H9 (cell line): ENCODE data around the gene SLF1. TPM values are rescaled to one million over a fixed set of nuclear protein-coding genes. Genes with fewer than 3 reads are reported as not detected.

ENCODE experiments used
- DNase-seq: peaks from one replicate; pipeline ENCODE4 v3.0.0-alpha.2; 2017
- H2AFZ ChIP-seq: one replicate; pipeline ENCODE4 v1.6.1; 2013; ENCODE audit warnings: mild to moderate bottlenecking, low read length, control low read depth, moderate library complexity
- H2AK5ac ChIP-seq: 2 replicates; pipeline ENCODE4 v1.6.1; 2013; ENCODE audit warnings: low read length, control low read depth, mixed read lengths; ENCODE audit not compliant: insufficient read length
- H2BK120ac ChIP-seq: one replicate; pipeline ENCODE4 v1.6.1; 2013; ENCODE audit warnings: low read depth, mild to moderate bottlenecking, low read length, control low read depth, inconsistent platforms; ENCODE audit not compliant: poor library complexity, severe bottlenecking
- H2BK12ac ChIP-seq: 2 replicates; pipeline ENCODE4 v1.6.1; 2013; ENCODE audit warnings: low read length, control low read depth, mixed read lengths, low read depth; ENCODE audit not compliant: insufficient read length
- H2BK15ac ChIP-seq: 2 replicates; pipeline ENCODE4 v1.6.1; 2013; ENCODE audit warnings: low read depth, low read length, control low read depth
- H2BK20ac ChIP-seq: one replicate; pipeline ENCODE4 v1.6.1; 2013; ENCODE audit warnings: low read depth, mild to moderate bottlenecking, low read length, control low read depth, inconsistent platforms; ENCODE audit not compliant: poor library complexity, severe bottlenecking
- H2BK5ac ChIP-seq: 2 replicates; pipeline ENCODE4 v1.6.1; 2013; ENCODE audit warnings: low read length, control low read depth, mixed read lengths; ENCODE audit not compliant: insufficient read length
- H3K14ac ChIP-seq: 2 replicates; pipeline ENCODE4 v1.6.1; 2013; ENCODE audit warnings: low read length, control low read depth; ENCODE audit not compliant: insufficient read depth
- H3K18ac ChIP-seq: 2 replicates; pipeline ENCODE4 v1.6.1; 2013; ENCODE audit warnings: low read depth, mild to moderate bottlenecking, mixed read lengths, low read length, control low read depth; ENCODE audit not compliant: insufficient read length
- H3K23ac ChIP-seq: 2 replicates; pipeline ENCODE4 v1.6.1; 2013; ENCODE audit warnings: low read length, control low read depth, mixed read lengths, low read depth; ENCODE audit not compliant: insufficient read length
- H3K23me2 ChIP-seq: 2 replicates; pipeline ENCODE4 v1.6.1; 2013; ENCODE audit warnings: low read depth, mild to moderate bottlenecking, mixed read lengths, low read length, control low read depth; ENCODE audit not compliant: insufficient read length, poor library complexity, severe bottlenecking
- H3K27ac ChIP-seq: 2 replicates; pipeline ENCODE4 v1.5.1; 2013; ENCODE audit warnings: low read length, control low read depth, mixed read lengths, low read depth; ENCODE audit not compliant: insufficient read length
- H3K27me3 ChIP-seq: 2 replicates; pipeline ENCODE4 v1.6.1; 2013; ENCODE audit warnings: low read length, control low read depth, inconsistent platforms; ENCODE audit not compliant: insufficient read depth
- H3K4ac ChIP-seq: 2 replicates; pipeline ENCODE4 v1.6.1; 2013; ENCODE audit warnings: low read depth, mild to moderate bottlenecking, control low read depth, inconsistent platforms, low read length, moderate library complexity
- H3K4me1 ChIP-seq: 2 replicates; pipeline ENCODE4 v1.6.1; 2013; ENCODE audit warnings: low read length, control low read depth, inconsistent platforms; ENCODE audit not compliant: insufficient read depth
- H3K4me2 ChIP-seq: 2 replicates; pipeline ENCODE4 v1.6.1; 2013; ENCODE audit warnings: low read length, control low read depth, mixed read lengths; ENCODE audit not compliant: insufficient read length, insufficient read depth
- H3K56ac ChIP-seq: 2 replicates; pipeline ENCODE4 v1.6.1; 2013; ENCODE audit warnings: low read depth, mild to moderate bottlenecking, mixed read lengths, low read length, control low read depth; ENCODE audit not compliant: insufficient read length
- H3K79me1 ChIP-seq: 2 replicates; pipeline ENCODE4 v1.6.1; 2013; ENCODE audit warnings: low read depth, mild to moderate bottlenecking, moderate library complexity, low read length, control low read depth, inconsistent platforms; ENCODE audit not compliant: insufficient read depth, poor library complexity, severe bottlenecking
- H3K79me2 ChIP-seq: 2 replicates; pipeline ENCODE4 v1.6.1; 2013; ENCODE audit warnings: low read length, control low read depth, inconsistent platforms; ENCODE audit not compliant: insufficient read depth
- H3K9ac ChIP-seq: 2 replicates; pipeline ENCODE4 v1.6.1; 2013; ENCODE audit warnings: low read length, control low read depth, mixed read lengths; ENCODE audit not compliant: insufficient read length; ENCODE audit errors: extremely low read depth
- H3K9me3 ChIP-seq: one replicate; pipeline ENCODE4 v1.6.1; 2013; ENCODE audit warnings: low read depth, low read length, inconsistent platforms; ENCODE audit not compliant: control insufficient read depth
- H3T11ph ChIP-seq: one replicate; pipeline ENCODE4 v1.6.1; 2013; ENCODE audit warnings: mild to moderate bottlenecking, low read length, control low read depth, inconsistent platforms
- H4K20me1 ChIP-seq: one replicate; pipeline ENCODE4 v1.6.1; 2013; ENCODE audit not compliant: control insufficient read depth, insufficient read length, insufficient read depth
- H4K5ac ChIP-seq: 2 replicates; pipeline ENCODE4 v1.6.1; 2013; ENCODE audit warnings: low read depth, mild to moderate bottlenecking, mixed read lengths, low read length, control low read depth; ENCODE audit not compliant: insufficient read length
- H4K8ac ChIP-seq: replicated peaks from 2 replicates; pipeline ENCODE4 v1.6.1; 2013; ENCODE audit warnings: low read length, control low read depth, mixed read lengths, low read depth; ENCODE audit not compliant: insufficient read length
- H4K91ac ChIP-seq: 2 replicates; pipeline ENCODE4 v1.6.1; 2013; ENCODE audit warnings: low read depth, mild to moderate bottlenecking, moderate library complexity, mixed read lengths, low read length, control low read depth; ENCODE audit not compliant: insufficient read length
- H3K27ac Mint-ChIP-seq, 3 experiments: 2 replicates in 2 of 3; 3 replicates in 1 of 3; pipeline ENCODE4 v1.8.0; 2020 to 2021; ENCODE audit warnings: mixed read lengths in 3 of 3, mild to moderate bottlenecking in 1 of 3, moderate library complexity in 1 of 3
- H3K27me3 Mint-ChIP-seq: 2 replicates; pipeline ENCODE4 v1.8.0; 2021; ENCODE audit warnings: low read depth, mild to moderate bottlenecking, moderate library complexity, mixed read lengths
- H3K36me3 Mint-ChIP-seq, 3 experiments: 2 replicates in 2 of 3; 3 replicates in 1 of 3; pipeline ENCODE4 v1.8.0; 2020 to 2021; ENCODE audit warnings: low read depth in 3 of 3, mixed read lengths in 3 of 3; ENCODE audit not compliant: insufficient read depth in 1 of 3
- H3K4me1 Mint-ChIP-seq, 2 experiments: 2 replicates each; pipeline ENCODE4 v1.8.0; 2020; ENCODE audit warnings: mixed read lengths in 2 of 2
- H3K4me3 Mint-ChIP-seq, 2 experiments: 2 replicates in 1 of 2; 3 replicates in 1 of 2; pipeline ENCODE4 v1.8.0; 2020 to 2021; ENCODE audit warnings: mild to moderate bottlenecking in 2 of 2, mixed read lengths in 2 of 2, moderate library complexity in 1 of 2
- H3K9me3 Mint-ChIP-seq, 2 experiments: 2 replicates in 1 of 2; 3 replicates in 1 of 2; pipeline ENCODE4 v1.8.0; 2020; ENCODE audit warnings: mild to moderate bottlenecking in 2 of 2, mixed read lengths in 2 of 2, moderate library complexity in 1 of 2
- CTCF ChIP-seq: fragments of 200-600 bp; sonication (generic); conservative IDR thresholded peaks from 3 replicates; pipeline ENCODE4 v1.8.0; 2021; ENCODE audit warnings: antibody characterized with exemption, mild to moderate bottlenecking
- WGBS: extraction: QIAGEN DNeasy Blood & Tissue Kit; methylation state at CpG from one replicate; pipeline ENCODE4 v1.1.7; 2013; ENCODE audit warnings: missing lambda C conversion rate, low lambda C conversion rate, mixed read lengths; ENCODE audit not compliant: insufficient read length; ENCODE audit errors: extremely low coverage; 5-methylcytosine and 5-hydroxymethylcytosine counted together
- total RNA-seq: library from RNA; stranded (reverse); gene quantifications from 2 replicates; pipeline ENCODE4 v1.2.1, GENCODE V29; 2021

SLF1 gene
- total RNA-seq, 1 experiment from 2014 or later = 12.5 TPM

DNA sequence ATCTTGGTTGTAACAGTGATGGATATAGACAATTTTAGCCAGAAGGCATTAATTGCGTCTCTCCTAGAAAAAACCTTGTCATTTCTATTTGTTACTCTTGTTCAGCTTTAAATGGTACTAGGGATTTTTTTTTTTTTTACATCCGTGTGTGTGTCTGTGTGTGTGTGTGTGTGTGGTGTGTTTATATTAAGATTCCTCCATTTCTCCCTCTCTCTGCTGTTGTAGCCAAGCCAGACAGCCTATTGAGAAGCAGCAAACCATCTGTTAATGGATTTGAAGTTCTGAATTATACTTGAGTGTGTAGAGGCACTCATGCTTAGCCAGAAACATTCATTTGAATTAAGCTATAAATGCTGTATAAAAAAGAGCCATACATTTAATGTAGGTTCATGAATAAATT lies 72.3 kb downstream of the SLF1 start:
- Histone ChIP-seq H3K23ac (no peak overlapping the region), H2BK20ac (no peak overlapping the region), H3K27ac (no peak overlapping the region), H3K4me2 (no peak overlapping the region), H3K18ac (no peak overlapping the region), H3K14ac (no peak overlapping the region), H3K9ac (no peak overlapping the region), H3K79me1 (no peaks in the 10 kb centered on the region), H4K91ac (no peak overlapping the region), H2BK120ac (no peak overlapping the region), H4K8ac (no peak overlapping the region), H2AFZ (no peak overlapping the region), H3K9me3 (no peaks in the 10 kb centered on the region), H3K23me2 (no peaks in the 10 kb centered on the region), H2BK15ac (no peak overlapping the region), H3T11ph (no peak overlapping the region), H3K79me2 (no peaks in the 10 kb centered on the region), H4K5ac (no peak overlapping the region), H2BK5ac (no peak overlapping the region), H3K56ac (no peak overlapping the region), H2AK5ac (no peak overlapping the region), H3K4ac (no peak overlapping the region), H3K4me1 (no peaks in the 10 kb centered on the region), H4K20me1 (no peaks in the 10 kb centered on the region), H3K27me3 (no peaks in the 10 kb centered on the region), H2BK12ac (no peak overlapping the region)
- no peak overlapping the region for H3K4me3 Mint-ChIP-seq
- no CpG with 5 or more reads among the region's 2 CpGs for WGBS
- no peaks in the 10 kb centered on the region for H3K27me3 Mint-ChIP-seq
- H3K36me3 Mint-ChIP-seq = peaks cover 1 to 21% (median 12%) of the 10 kb centered on the region in 3 experiments; a peak in 5 of 7 replicates
- DNase-seq = no peak
- peak overlapping the region in 2 of 3 experiments; percentile 49 to 80; a peak in 2 of 7 replicates for H3K27ac Mint-ChIP-seq
- H3K9me3 Mint-ChIP-seq = no peaks in the 10 kb centered on the region
- peaks cover 8 to 11% of the 10 kb centered on the region in 2 experiments for H3K4me1 Mint-ChIP-seq
- TF ChIP-seq CTCF = no peak
